Endothelial cell of umbilical vein (primary cell): ENCODE data around the gene TCF20.
A peak's percentile ranks its signal among the peaks of the same experiment; 100 is the strongest.

Source experiments
- EZH2 ChIP-seq: IDR thresholded peaks from 2 replicates; pipeline ENCODE4 v1.6.1; 2012; ENCODE audit warnings: borderline replicate concordance, low read depth, mild to moderate bottlenecking, moderate library complexity, low read length, inconsistent platforms; ENCODE audit not compliant: severe bottlenecking
- POLR2A ChIP-seq: IDR thresholded peaks from 2 replicates; pipeline ENCODE4 v1.6.1; 2012; ENCODE audit warnings: low read depth, mild to moderate bottlenecking, control low read depth, low read length
- POLR2AphosphoS5 ChIP-seq: IDR thresholded peaks from 2 replicates; pipeline ENCODE4 v1.6.1; 2012; ENCODE audit warnings: low read depth, mild to moderate bottlenecking, control low read depth, low read length, moderate library complexity; ENCODE audit not compliant: insufficient read depth
- TF ChIP-seq, protein P1 (sequence below), 2 donors: IDR thresholded peaks; 1 replicate in 1 of 2; 2 replicates in 1 of 2; pipeline ENCODE4 v1.5.1; 2011; ENCODE audit warnings: low read length in 2 of 2, mild to moderate bottlenecking in 2 of 2, moderate library complexity in 2 of 2, control low read depth in 1 of 2, inconsistent platforms in 1 of 2, low read depth in 1 of 2; ENCODE audit not compliant: insufficient read depth in 1 of 2; ENCODE audit errors: extremely low read depth in 1 of 2

DNA sequence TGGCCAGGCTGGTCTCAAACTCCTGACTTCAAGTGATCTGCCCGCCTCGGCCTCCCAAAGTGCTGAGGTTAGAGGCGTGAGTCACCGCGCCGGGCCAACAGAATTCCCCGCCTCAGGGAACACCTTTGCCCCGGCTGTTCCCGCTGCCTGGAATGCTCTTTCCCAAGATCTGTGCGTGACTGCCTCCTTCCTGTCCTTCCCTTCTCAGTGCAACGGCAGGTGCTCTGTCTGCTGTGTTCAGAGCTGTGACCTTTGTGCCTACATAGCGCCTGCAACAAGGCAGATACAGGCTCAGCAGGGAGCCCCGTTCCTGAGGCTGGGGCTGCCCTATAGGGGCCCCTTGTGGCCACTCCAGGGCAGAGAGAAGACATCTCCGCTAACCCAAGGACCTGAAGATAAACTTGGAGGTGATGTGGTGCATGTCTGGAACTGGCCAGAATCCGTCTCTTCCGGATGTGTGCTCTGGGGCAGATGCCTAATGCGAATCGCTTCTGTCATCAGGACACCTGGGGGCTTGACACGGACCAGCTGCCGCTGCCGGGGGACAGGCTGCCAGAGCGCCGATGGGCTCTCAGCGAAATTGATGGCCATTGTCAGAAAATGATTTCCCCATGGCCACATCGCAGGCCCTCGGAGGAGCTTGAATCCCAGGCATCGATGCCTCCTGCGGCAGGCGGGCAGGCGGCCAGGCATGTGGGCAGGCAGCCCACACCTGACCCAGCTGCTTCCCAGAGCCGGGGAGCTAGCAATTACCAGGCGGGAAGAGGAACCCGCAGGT lies 43.5 kb upstream of the TCF20 start:
- TF ChIP-seq, protein P1, sequence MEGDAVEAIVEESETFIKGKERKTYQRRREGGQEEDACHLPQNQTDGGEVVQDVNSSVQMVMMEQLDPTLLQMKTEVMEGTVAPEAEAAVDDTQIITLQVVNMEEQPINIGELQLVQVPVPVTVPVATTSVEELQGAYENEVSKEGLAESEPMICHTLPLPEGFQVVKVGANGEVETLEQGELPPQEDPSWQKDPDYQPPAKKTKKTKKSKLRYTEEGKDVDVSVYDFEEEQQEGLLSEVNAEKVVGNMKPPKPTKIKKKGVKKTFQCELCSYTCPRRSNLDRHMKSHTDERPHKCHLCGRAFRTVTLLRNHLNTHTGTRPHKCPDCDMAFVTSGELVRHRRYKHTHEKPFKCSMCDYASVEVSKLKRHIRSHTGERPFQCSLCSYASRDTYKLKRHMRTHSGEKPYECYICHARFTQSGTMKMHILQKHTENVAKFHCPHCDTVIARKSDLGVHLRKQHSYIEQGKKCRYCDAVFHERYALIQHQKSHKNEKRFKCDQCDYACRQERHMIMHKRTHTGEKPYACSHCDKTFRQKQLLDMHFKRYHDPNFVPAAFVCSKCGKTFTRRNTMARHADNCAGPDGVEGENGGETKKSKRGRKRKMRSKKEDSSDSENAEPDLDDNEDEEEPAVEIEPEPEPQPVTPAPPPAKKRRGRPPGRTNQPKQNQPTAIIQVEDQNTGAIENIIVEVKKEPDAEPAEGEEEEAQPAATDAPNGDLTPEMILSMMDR (IDR thresholded peaks at IDR 0.05; ENCODE audit: extremely low read depth in 1 of 2, insufficient read depth in 1 of 2, low read depth in 1 of 2, low read length in 2 of 2), result peak; percentile 13 to 52
- TF ChIP-seq EZH2 (no peak), POLR2A (no peak), POLR2AphosphoS5 (no peak)
